SK-N-SH (cell line): Measurements from ENCODE around the gene RFTN1. TPM values are rescaled to one million over a fixed set of nuclear protein-coding genes. Genes with fewer than 3 reads are reported as not detected.

Source experiments
- CTCF ChIA-PET: fragments of 300-600, 350-600 bp; formaldehyde crosslinking; extraction: SDS; loops from one replicate; lab custom pipeline; 2021; lab: Yijun Ruan, JAX
- POLR2A ChIA-PET: fragments of 350-600 bp; sonication (Branson Sonifier 250); formaldehyde crosslinking; extraction: SDS; loops from one replicate; lab custom pipeline; 2020; ENCODE audit warnings: antibody characterized with exemption, inconsistent platforms; lab: Yijun Ruan, JAX
- DNase-seq: peaks from one replicate; pipeline ENCODE4 v3.0.0; 2012
- H2AFZ ChIP-seq: fragments of 200-600 bp; sonication (generic); 2 replicates; pipeline ENCODE4 v1.8.1; 2016; ENCODE audit warnings: antibody characterized with exemption, mild to moderate bottlenecking, low read depth
- H3F3A ChIP-seq: fragments of 200-600 bp; sonication (generic); replicated peaks from 2 replicates; pipeline ENCODE3; 2016; ENCODE audit warnings: antibody characterized with exemption, mild to moderate bottlenecking; ENCODE audit not compliant: insufficient read depth
- H3K27ac ChIP-seq, 2 experiments: fragments of 200-500 bp in 1 of 2; fragments of 200-600 bp in 1 of 2; sonication (Bioruptor generic) in 1 of 2; sonication (generic), shearing (Covaris generic) in 1 of 2; 2 replicates each; pipeline versions ENCODE4 v1.5.1 to v1.6.1; 2014 to 2016; ENCODE audit warnings: low read depth in 2 of 2, inconsistent platforms in 1 of 2, low read length in 1 of 2, mild to moderate bottlenecking in 1 of 2, mixed read lengths in 1 of 2
- H3K27me3 ChIP-seq: fragments of 200-600 bp; sonication (generic), shearing (Covaris generic); 2 replicates; pipeline ENCODE4 v1.6.1; 2016; ENCODE audit warnings: mixed run types; ENCODE audit not compliant: insufficient read depth
- H3K36me3 ChIP-seq, 2 experiments: fragments of 200-500 bp in 1 of 2; fragments of 200-600 bp in 1 of 2; sonication (Bioruptor generic) in 1 of 2; sonication (generic) in 1 of 2; replicated peaks in 1 of 2; 2 replicates each; pipeline versions ENCODE3 to v1.5.1; 2014 to 2016; ENCODE audit warnings: low read length in 1 of 2, mild to moderate bottlenecking in 1 of 2; ENCODE audit not compliant: insufficient read depth in 2 of 2, control insufficient read depth in 1 of 2
- H3K4me1 ChIP-seq, 2 experiments: fragments of 200-500 bp in 1 of 2; fragments of 200-600 bp in 1 of 2; sonication (Bioruptor generic) in 1 of 2; sonication (generic), shearing (Covaris generic) in 1 of 2; 2 replicates each; pipeline versions ENCODE4 v1.5.1 to v1.6.1; 2014 to 2016; ENCODE audit warnings: low read depth in 1 of 2, low read length in 1 of 2, mixed run types in 1 of 2; ENCODE audit not compliant: insufficient read depth in 2 of 2, control insufficient read depth in 1 of 2
- H3K4me2 ChIP-seq: fragments of 200-600 bp; sonication (generic), shearing (Covaris generic); 2 replicates; pipeline ENCODE4 v1.6.1; 2017; ENCODE audit warnings: mixed run types
- H3K4me3 ChIP-seq, 2 experiments: fragments of 200-500 bp in 1 of 2; fragments of 200-600 bp in 1 of 2; sonication (Bioruptor generic) in 1 of 2; sonication (generic), shearing (Covaris generic) in 1 of 2; 2 replicates each; pipeline versions ENCODE4 v1.5.1 to v1.8.1; 2014 to 2016; ENCODE audit warnings: low read depth in 2 of 2, inconsistent platforms in 1 of 2, low read length in 1 of 2, mild to moderate bottlenecking in 1 of 2, mixed read lengths in 1 of 2, moderate library complexity in 1 of 2
- H3K79me2 ChIP-seq: fragments of 200-600 bp; sonication (generic); 2 replicates; pipeline ENCODE4 v1.8.1; 2017; ENCODE audit warnings: mild to moderate bottlenecking; ENCODE audit not compliant: insufficient read depth
- H3K9ac ChIP-seq: fragments of 200-600 bp; sonication (generic); 2 replicates; pipeline ENCODE4 v1.6.1; 2017; ENCODE audit warnings: mixed run types
- H3K9me2 ChIP-seq: fragments of 200-600 bp; sonication (generic); 2 replicates; pipeline ENCODE4 v1.6.1; 2017; ENCODE audit warnings: mixed run types
- H3K9me3 ChIP-seq: fragments of 200-600 bp; sonication (generic); 2 replicates; pipeline ENCODE4 v1.6.1; 2017; ENCODE audit warnings: mixed run types, mild to moderate bottlenecking, moderate library complexity
- H4K20me1 ChIP-seq: fragments of 200-600 bp; sonication (generic); 2 replicates; pipeline ENCODE4 v1.6.1; 2017; ENCODE audit warnings: mild to moderate bottlenecking, mixed run types; ENCODE audit not compliant: insufficient read depth
- CHD2 ChIP-seq: fragments of 150-350 bp; IDR thresholded peaks from 2 replicates; pipeline ENCODE4 v1.6.1; 2018; ENCODE audit warnings: low read length; ENCODE audit not compliant: partially characterized antibody
- ELF1 ChIP-seq: IDR thresholded peaks from 2 replicates; pipeline ENCODE4 v1.4.0; 2012
- EP300 ChIP-seq, 2 experiments: IDR thresholded peaks; 2 replicates each; pipeline versions ENCODE4 v1.4.0 to v1.6.1; 2012; ENCODE audit warnings: borderline replicate concordance in 1 of 2, low read depth in 1 of 2, low read length in 1 of 2
- EZH2phosphoT487 ChIP-seq: fragments of 200-600 bp; sonication (generic); IDR thresholded peaks from 2 replicates; pipeline ENCODE4 v1.6.1; 2017; ENCODE audit warnings: low read depth, mixed run types, mild to moderate bottlenecking, antibody characterized with exemption, moderate library complexity, borderline replicate concordance
- FOSL2 ChIP-seq: IDR thresholded peaks from 2 replicates; pipeline ENCODE4 v1.4.0; 2012; ENCODE audit warnings: low read depth, mild to moderate bottlenecking, moderate library complexity, borderline replicate concordance
- FOXJ3 ChIP-seq: sonication (generic); formaldehyde crosslinking; IDR thresholded peaks from 2 replicates; pipeline ENCODE4 v1.5.1; 2020; ENCODE audit warnings: mild to moderate bottlenecking, missing genetic modification reagents
- GABPA ChIP-seq: IDR thresholded peaks from 2 replicates; pipeline ENCODE4 v1.4.0; 2012; ENCODE audit warnings: low read depth, mild to moderate bottlenecking
- GATA2 ChIP-seq: sonication (generic); formaldehyde crosslinking; IDR thresholded peaks from 2 replicates; pipeline ENCODE4 v1.5.0; 2020; ENCODE audit warnings: mild to moderate bottlenecking, missing genetic modification reagents
- MEF2A ChIP-seq: IDR thresholded peaks from 2 replicates; pipeline ENCODE4 v1.4.0; 2012; ENCODE audit warnings: low read depth, borderline replicate concordance
- MXI1 ChIP-seq: IDR thresholded peaks from 2 replicates; pipeline ENCODE4 v1.6.1; 2012; ENCODE audit warnings: mild to moderate bottlenecking, low read depth, low read length, improper control_type of control experiment
- NFIC ChIP-seq: IDR thresholded peaks from 2 replicates; pipeline ENCODE4 v1.4.0; 2012; ENCODE audit warnings: borderline replicate concordance
- NRF1 ChIP-seq: IDR thresholded peaks from 2 replicates; pipeline ENCODE4 v1.6.1; 2012; ENCODE audit warnings: low read depth, mild to moderate bottlenecking, low read length
- POLR2AphosphoS5 ChIP-seq: IDR thresholded peaks from 2 replicates; pipeline ENCODE4 v1.6.1; 2012; ENCODE audit warnings: low read depth, low read length
- RAD21 ChIP-seq: IDR thresholded peaks from 2 replicates; pipeline ENCODE4 v1.6.1; 2012; ENCODE audit warnings: mild to moderate bottlenecking, low read length
- SIN3A ChIP-seq: IDR thresholded peaks from 2 replicates; pipeline ENCODE4 v1.6.1; 2012; ENCODE audit warnings: low read depth, mild to moderate bottlenecking, low read length, moderate library complexity, borderline replicate concordance
- SMC3 ChIP-seq: IDR thresholded peaks from 2 replicates; pipeline ENCODE4 v1.6.1; 2012; ENCODE audit warnings: low read depth, low read length, improper control_type of control experiment
- TAF1 ChIP-seq: IDR thresholded peaks from 2 replicates; pipeline ENCODE4 v1.6.1; 2012; ENCODE audit warnings: low read depth, mild to moderate bottlenecking, low read length, moderate library complexity, borderline replicate concordance
- TCF12 ChIP-seq: IDR thresholded peaks from 2 replicates; pipeline ENCODE4 v1.4.0; 2012
- YY1 ChIP-seq: IDR thresholded peaks from 2 replicates; pipeline ENCODE4 v1.4.0; 2012; ENCODE audit warnings: low read depth, mild to moderate bottlenecking
- WGBS: methylation state at CpG from one replicate; pipeline ENCODE4 v1.1.6; 2017; ENCODE audit warnings: low lambda C conversion rate; 5-methylcytosine and 5-hydroxymethylcytosine counted together
- polyA plus RNA-seq, 3 experiments: library from polyadenylated mRNA; depleted of rRNA; stranded (reverse); fragments of >200 nt; gene quantifications; 2 replicates each; pipeline ENCODE4 v1.2.3, GENCODE V29; 2012
- TF ChIP-seq, protein P1 (sequence below): IDR thresholded peaks from 2 replicates; pipeline ENCODE4 v1.4.0; 2012; ENCODE audit warnings: low read depth
- TF ChIP-seq, protein P2 (sequence below): IDR thresholded peaks from 2 replicates; pipeline ENCODE4 v1.6.1; 2012; ENCODE audit warnings: mild to moderate bottlenecking, low read depth, low read length, moderate library complexity
- TF ChIP-seq, protein P3 (sequence below): fragments of 150-350 bp; IDR thresholded peaks from 2 replicates; pipeline ENCODE4 v1.6.1; 2016; ENCODE audit warnings: mild to moderate bottlenecking, low read depth, low read length
- TF ChIP-seq, protein P4 (sequence below): fragments of 150-350 bp; IDR thresholded peaks from 2 replicates; pipeline ENCODE4 v1.6.1; 2017; ENCODE audit warnings: antibody characterized with exemption, low read length, low read depth, borderline replicate concordance
- TF ChIP-seq, protein P5 (sequence below): IDR thresholded peaks from 2 replicates; pipeline ENCODE4; 2012

RFTN1 gene
- polyA plus RNA-seq, 1 of the 3 experiments (the other 2 are of a cell fraction): 21.2 TPM

DNA sequence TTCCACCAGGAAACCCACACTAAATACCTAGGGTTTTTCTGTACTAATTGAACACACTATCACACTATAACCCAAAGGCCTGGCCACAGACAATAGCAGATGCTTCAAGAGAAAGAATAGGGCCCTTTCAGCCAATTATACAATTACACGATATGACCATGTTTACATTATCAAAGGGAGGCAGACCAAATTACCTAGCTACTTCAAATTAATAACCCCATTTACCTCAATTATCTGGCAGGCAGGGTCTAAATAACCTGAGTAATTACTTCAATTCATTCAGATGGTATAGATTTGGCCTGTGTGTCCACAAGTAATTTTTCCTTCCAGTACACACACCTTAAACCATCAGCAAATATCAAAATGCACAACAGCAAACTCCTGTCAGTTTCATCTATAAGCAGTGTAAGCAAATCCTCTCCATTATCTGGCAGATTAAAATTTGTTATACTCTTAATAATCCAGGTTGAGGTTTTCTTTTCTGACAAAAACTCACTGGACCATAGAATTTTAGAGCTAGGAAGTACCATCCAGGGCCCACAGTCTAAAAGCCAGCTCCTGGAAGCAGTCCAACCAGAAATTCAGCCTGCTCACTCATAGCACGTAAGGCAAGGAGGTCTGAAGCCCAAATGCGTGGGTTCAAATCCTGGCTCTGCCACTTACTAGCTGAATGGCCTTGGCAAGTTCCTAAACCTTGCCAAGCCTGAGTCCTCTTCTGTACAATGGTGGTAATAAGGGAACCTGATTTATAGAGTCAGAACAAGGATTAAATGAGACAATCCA is 51.8 kb downstream of the RFTN1 start (continued):
- TF ChIP-seq RAD21: peak; percentile 7; the same call in 1 of the 2 replicates
- TF ChIP-seq, protein P1, sequence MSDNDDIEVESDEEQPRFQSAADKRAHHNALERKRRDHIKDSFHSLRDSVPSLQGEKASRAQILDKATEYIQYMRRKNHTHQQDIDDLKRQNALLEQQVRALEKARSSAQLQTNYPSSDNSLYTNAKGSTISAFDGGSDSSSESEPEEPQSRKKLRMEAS: no peak
- TF ChIP-seq EP300 (IDR thresholded peaks at IDR 0.05; ENCODE audit: borderline replicate concordance in 1 of 2, low read depth in 1 of 2, low read length in 1 of 2): peak in 1 of 2 experiments; percentile 88; a peak in 1 of 4 replicates
- TF ChIP-seq FOSL2: no peak
- no peak for TF ChIP-seq YY1
- no peak for TF ChIP-seq POLR2AphosphoS5
- TF ChIP-seq GABPA: no peak
- no peak for TF ChIP-seq NRF1
- no peak for TF ChIP-seq NFIC
- peak; percentile 74 for TF ChIP-seq GATA2 (CRISPR knock-in tag)
- TF ChIP-seq CHD2: no peak
- TF ChIP-seq, protein P2, sequence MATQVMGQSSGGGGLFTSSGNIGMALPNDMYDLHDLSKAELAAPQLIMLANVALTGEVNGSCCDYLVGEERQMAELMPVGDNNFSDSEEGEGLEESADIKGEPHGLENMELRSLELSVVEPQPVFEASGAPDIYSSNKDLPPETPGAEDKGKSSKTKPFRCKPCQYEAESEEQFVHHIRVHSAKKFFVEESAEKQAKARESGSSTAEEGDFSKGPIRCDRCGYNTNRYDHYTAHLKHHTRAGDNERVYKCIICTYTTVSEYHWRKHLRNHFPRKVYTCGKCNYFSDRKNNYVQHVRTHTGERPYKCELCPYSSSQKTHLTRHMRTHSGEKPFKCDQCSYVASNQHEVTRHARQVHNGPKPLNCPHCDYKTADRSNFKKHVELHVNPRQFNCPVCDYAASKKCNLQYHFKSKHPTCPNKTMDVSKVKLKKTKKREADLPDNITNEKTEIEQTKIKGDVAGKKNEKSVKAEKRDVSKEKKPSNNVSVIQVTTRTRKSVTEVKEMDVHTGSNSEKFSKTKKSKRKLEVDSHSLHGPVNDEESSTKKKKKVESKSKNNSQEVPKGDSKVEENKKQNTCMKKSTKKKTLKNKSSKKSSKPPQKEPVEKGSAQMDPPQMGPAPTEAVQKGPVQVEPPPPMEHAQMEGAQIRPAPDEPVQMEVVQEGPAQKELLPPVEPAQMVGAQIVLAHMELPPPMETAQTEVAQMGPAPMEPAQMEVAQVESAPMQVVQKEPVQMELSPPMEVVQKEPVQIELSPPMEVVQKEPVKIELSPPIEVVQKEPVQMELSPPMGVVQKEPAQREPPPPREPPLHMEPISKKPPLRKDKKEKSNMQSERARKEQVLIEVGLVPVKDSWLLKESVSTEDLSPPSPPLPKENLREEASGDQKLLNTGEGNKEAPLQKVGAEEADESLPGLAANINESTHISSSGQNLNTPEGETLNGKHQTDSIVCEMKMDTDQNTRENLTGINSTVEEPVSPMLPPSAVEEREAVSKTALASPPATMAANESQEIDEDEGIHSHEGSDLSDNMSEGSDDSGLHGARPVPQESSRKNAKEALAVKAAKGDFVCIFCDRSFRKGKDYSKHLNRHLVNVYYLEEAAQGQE: no peak

DNA sequence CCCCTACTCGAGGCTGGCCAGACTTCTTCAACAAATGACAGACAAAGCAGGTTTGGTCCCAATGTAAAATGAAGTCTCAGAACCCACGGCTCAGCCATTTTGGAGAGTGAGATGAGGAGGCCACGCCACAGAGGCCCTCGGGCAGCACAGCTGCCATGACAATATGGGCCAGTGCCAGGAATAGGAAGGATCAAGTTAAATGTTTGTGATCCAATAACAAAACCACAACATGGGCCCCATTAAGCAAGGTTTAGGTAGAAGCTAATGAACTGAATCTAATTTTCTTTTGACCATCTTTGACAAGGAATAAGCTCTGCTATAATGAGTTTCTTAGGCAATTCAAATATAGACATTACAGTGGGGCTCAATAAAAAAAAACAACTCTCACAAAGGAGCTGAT is 52.6 kb downstream of the RFTN1 start:
- 80% methylated on average over 4 of the region's 4 CpGs for WGBS
- POLR2A ChIA-PET: interaction anchor here (1.3 to 2.2 kb wide), 2 partner anchors 30 to 56 kb away, joined by 3 to 17 read pairs; no protein-coding TSS in a partner anchor

More for the DNA sequence above, 52.6 kb downstream of the RFTN1 start:
- CTCF ChIA-PET: interaction anchor here (0.7 to 1.6 kb wide), 7 partner anchors 11 to 171 kb away, joined by 3 to 9 read pairs (median 4); no protein-coding TSS in a partner anchor
- peak overlapping the region in 1 of 2 experiments; percentile 96; a peak in 2 of 4 replicates for H3K27ac ChIP-seq
- H3K4me3 ChIP-seq: no peak overlapping the region
- peaks cover 5 to 26% of the 10 kb centered on the region in 2 experiments; a peak in 3 of 4 replicates for H3K4me1 ChIP-seq
- no peak overlapping the region for H2AFZ ChIP-seq
- H3F3A ChIP-seq: peaks cover 1% of the 10 kb centered on the region
- no peak overlapping the region for H3K9ac ChIP-seq
- H3K9me3 ChIP-seq: no peaks in the 10 kb centered on the region
- peaks cover 18% of the 10 kb centered on the region; the same call in 1 of the 2 replicates for H3K79me2 ChIP-seq
- H3K4me2 ChIP-seq: no peak overlapping the region
- H3K36me3 ChIP-seq: peaks cover 0 to 3% of the 10 kb centered on the region in 2 experiments
- no peaks in the 10 kb centered on the region for H4K20me1 ChIP-seq
- no peak for DNase-seq
- H3K9me2 ChIP-seq: no peaks in the 10 kb centered on the region
- TF ChIP-seq MEF2A (no peak), SIN3A (no peak), CHD2 (no peak), ELF1 (no peak), MXI1 (no peak), FOXJ3 (CRISPR knock-in tag) (no peak), RAD21 (no peak), EZH2phosphoT487 (no peak), TAF1 (no peak), TCF12 (no peak), SMC3 (no peak), GATA2 (CRISPR knock-in tag) (no peak)
- TF ChIP-seq, protein P3, sequence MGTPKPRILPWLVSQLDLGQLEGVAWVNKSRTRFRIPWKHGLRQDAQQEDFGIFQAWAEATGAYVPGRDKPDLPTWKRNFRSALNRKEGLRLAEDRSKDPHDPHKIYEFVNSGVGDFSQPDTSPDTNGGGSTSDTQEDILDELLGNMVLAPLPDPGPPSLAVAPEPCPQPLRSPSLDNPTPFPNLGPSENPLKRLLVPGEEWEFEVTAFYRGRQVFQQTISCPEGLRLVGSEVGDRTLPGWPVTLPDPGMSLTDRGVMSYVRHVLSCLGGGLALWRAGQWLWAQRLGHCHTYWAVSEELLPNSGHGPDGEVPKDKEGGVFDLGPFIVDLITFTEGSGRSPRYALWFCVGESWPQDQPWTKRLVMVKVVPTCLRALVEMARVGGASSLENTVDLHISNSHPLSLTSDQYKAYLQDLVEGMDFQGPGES: no peak
- TF ChIP-seq, protein P4, sequence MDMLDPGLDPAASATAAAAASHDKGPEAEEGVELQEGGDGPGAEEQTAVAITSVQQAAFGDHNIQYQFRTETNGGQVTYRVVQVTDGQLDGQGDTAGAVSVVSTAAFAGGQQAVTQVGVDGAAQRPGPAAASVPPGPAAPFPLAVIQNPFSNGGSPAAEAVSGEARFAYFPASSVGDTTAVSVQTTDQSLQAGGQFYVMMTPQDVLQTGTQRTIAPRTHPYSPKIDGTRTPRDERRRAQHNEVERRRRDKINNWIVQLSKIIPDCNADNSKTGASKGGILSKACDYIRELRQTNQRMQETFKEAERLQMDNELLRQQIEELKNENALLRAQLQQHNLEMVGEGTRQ: no peak
- TF ChIP-seq, protein P5, sequence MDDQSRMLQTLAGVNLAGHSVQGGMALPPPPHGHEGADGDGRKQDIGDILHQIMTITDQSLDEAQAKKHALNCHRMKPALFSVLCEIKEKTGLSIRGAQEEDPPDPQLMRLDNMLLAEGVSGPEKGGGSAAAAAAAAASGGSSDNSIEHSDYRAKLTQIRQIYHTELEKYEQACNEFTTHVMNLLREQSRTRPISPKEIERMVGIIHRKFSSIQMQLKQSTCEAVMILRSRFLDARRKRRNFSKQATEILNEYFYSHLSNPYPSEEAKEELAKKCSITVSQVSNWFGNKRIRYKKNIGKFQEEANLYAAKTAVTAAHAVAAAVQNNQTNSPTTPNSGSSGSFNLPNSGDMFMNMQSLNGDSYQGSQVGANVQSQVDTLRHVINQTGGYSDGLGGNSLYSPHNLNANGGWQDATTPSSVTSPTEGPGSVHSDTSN: no peak
- no peaks in the 10 kb centered on the region for H3K27me3 ChIP-seq
